NCI-H526 treated with DMSO at 0.1 percent for 48 hours (cell line): ENCODE data around the gene ZC3H12C.
A peak's percentile ranks its signal among the peaks of the same experiment; 100 is the strongest.

Experiments
- DNase-seq: peaks from one replicate; lab custom pipeline; 2025; lab: John Stamatoyannopoulos, UW

ZC3H12C gene

DNA sequence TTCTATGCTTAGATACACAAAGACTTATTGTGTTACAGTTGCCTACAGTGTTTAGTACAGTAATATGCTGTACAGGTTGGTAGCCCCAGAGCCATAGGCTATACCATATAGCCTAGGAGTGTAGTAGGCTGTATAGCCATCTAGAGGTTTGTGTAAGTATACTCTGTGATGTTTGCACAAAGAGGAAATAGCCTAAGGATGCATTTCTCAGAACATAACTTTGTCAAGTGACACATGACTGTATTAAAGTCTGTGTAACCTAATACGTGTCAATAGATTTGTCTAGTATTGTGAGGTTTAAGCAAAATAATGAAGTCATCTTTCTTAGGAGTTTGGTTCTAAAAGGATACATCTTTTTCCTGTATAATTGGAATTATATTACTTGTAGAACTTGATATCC is 5.5 kb downstream of the ZC3H12C start:
- no peak for DNase-seq

DNA sequence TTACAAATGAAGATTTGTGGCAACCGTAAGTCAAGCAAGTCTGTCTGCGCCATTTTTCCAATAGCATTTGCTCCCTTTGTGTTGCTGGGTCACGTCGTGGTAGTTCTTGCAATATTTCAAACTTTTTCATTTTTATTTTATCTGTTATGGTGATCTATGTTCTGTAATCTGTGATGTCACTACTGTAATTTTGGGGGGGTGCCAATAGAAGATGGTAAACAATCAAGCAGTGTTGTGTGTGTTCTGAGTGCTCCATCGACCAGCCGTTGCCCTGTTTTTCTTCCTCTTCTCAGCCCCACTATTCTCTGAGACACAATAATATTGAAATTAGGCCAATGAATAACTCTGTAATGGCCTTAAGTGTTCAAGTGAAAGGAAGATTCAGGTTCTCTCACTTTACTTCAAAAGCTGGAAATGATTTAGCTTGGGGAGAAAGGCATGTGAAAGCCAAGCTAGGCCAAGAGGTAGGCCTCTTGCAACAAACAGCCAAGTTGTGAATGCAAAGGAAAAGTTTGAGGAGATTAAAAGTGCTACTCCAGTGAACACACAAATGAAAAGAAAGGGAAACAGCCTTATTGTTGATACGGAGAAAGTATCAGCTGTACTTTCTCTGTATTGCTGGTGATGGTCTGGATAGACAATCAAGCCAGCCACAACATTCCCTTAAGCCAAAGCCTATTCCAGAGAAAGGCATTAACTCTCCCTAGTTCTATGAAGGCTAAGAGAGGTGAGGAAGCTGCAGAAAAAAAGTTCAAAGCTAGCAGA is 7.5 kb downstream of the ZC3H12C start:
- no peak for DNase-seq

DNA sequence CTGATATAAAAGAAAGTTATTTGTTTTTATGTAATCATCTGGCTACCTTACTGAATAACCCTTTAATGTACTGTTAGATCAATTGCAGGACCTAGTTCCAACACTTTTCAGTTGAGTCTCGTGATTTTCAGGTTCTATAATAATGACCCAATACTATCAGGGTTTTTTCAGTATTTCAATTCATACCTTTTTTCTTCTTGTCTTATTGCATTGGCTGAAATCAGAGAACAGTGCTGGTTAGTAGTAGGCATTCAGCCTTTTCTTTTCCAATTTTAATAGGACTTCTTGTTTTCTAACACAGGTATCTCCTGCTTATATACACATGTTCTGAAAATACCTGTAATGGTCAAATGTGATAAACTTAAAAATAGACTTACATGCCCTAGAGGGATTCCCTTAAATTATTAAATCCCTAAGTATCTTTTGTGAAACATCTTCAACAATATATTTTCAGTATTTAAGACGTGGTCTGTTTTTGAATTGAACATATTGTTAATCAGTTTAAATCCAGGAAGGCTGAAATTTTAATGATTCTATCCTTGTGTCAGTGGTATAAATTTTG is 13.6 kb downstream of the ZC3H12C start:
- DNase-seq: no peak

- DNase-seq: no peak
Measured at GRCh38 chr11:110110854-110111253, 17.7 kb downstream of the ZC3H12C start.

DNA sequence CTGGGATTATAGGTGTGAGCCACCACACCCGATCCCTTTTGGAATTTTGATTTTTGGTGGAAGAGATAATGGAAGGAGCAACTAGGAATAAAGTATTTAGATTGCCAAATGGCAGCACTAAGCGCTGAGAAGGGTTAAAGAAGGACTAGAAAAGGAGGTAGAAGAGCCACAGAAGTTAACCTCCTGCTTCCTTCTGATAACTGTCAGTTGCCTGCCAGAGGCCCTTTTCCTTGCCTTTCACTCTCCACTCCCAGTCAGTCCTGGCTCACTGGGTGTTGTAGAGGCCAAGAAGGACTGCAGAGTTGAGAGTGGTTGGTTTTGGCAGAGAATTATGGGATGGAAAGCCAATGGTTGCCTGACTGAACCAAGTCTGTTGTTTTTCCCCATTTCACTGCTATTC is 19.3 kb downstream of the ZC3H12C start:
- no peak for DNase-seq

DNA sequence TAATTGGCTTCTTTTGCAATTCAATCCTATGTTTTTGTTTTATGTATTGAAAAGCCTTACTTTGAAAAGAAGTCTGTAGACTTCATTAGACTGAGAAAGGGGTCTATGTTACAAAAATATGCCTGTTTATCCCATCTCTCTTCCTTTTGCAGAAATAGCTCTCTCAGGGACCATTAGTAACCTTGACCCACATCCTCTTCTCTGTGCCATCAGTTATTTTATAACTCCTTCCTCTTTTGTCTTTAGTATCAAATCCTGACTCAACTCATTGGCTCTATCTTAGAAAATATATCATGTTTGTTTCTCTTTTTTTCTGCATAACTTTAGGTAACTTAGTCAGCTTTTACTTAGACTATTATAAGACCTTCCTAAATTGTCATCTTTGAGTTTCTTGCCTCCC is 20.3 kb downstream of the ZC3H12C start:
- DNase-seq: no peak

DNA sequence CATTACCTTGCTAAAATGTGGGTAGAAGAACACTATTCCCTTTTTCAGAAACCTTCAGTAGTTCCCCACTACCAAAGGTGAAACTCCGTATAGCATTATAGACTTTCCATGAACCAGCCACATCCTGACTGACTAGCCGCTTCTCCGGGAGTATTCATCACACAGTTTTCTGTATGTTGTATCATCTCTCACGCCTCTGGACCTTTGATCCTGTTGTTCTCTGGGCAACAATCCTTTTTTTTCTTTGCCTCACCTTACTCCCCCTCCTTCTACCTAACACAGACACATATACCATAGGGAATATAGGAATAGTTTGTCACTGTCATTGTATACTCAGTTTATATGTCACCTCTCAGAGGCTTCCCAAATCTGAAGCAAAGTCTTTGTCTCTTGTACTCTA is 20.8 kb downstream of the ZC3H12C start:
- no peak for DNase-seq

GRCh38 chr11:110119317-110119716 is 26.1 kb downstream of the ZC3H12C start:
- no peak for DNase-seq

- DNase-seq: no peak
Measured at GRCh38 chr11:110121204-110121603, 28.0 kb downstream of the ZC3H12C start.

DNA sequence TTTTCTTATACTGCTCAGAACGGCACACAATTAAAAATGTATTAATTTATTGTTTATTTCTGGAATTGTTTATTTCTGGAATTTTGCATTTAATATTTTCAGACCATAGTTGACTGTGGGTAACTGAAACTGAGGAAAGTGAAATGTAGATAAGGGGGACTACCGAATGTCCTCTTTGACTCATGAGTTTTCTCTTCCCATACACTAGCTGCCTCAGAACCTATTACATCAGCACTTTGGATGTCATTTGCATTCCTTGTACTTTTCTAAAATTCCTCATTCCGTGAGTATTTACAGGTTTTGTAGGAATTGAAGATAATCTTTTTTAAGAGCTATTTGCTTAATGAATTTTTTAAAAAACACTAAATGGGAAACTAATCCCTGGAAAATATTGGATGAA is 29.8 kb downstream of the ZC3H12C start:
- no peak for DNase-seq

- DNase-seq: no peak
Measured at GRCh38 chr11:110124605-110125004, 31.4 kb downstream of the ZC3H12C start.

DNA sequence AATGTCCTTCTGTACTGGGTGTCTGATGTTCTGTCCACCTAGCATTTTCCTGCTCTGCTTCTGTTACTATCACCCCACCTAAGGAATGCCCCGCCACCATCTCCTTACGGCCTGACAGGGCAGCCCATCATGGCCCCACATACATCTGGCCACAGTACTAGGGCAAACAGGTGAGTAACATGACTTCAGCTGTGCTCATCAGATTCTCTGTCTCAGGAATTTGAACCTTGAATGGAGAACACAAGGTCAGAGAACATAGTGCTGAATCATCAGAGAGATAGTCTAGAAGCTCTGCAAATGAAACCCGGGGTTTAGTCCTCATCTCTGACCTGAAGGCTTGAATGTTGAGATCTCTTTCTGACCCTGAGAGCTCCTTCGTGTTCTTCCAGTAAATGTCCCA is 32.4 kb downstream of the ZC3H12C start:
- DNase-seq: no peak

DNA sequence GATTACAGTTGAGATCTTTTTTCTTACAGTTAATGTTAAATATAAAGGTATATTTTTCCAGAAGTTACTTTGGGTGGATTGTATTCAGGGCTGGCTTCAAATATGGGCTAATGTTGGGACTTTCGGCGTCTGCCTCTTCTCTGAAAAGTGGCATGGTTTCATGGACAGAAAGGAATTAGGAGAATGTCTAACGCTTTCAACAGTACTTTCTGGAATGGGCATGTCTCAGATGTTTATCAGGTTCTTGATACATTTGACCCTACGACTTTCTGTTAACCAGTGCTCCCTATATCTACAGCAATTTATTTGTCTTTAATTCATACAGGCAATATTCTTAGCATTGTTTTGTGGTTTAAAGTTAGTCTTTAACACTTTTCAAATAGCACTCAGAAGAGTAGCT is 33.7 kb downstream of the ZC3H12C start:
- DNase-seq: no peak

DNA sequence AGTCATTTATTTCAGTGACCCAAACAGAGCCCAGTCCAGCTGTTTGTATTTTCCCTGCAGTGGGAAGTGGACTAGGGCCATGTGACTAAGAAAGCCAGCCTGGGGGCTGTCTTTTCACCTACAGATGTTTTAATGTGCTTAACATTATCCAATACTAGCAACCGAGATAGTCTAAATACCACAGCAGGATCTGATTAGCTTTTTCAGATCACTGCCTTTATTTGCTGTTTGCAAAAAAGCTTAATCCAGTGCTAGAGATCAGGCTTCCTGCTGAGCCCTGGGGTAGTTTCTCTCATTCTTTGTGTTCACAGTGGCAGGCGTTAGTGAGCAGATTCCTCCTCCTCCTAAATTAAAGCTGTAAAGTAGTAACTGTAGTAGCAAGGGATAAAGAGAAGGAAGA is 35.0 kb downstream of the ZC3H12C start:
- no peak for DNase-seq

- peak; percentile 74 for DNase-seq
Measured at GRCh38 chr11:110130642-110131238, 37.5 kb downstream of the ZC3H12C start.

- no peak for DNase-seq
Measured at GRCh38 chr11:110131386-110132123, 38.4 kb downstream of the ZC3H12C start.

DNA sequence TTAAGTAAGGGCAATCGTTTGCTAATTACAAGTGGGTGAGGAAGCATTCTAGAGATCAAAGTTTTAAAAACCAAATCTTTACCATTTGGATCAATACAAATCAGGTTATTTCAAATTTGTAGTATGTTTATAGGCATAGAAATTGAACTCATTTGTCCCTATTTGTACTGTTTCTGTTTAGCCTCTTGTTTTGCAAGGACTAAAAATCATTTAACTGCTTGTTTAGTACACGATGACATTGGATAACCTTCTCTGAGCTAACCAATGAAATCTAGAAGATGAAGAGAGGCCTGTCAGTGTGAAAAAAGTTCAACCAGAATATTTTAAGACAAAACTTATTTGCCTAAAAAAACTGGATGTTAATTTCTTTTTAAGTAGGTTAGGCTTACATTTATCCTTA is 40.0 kb downstream of the ZC3H12C start:
- DNase-seq: no peak

GRCh38 chr11:110134110-110134509 is 40.9 kb downstream of the ZC3H12C start:
- DNase-seq: no peak

DNA sequence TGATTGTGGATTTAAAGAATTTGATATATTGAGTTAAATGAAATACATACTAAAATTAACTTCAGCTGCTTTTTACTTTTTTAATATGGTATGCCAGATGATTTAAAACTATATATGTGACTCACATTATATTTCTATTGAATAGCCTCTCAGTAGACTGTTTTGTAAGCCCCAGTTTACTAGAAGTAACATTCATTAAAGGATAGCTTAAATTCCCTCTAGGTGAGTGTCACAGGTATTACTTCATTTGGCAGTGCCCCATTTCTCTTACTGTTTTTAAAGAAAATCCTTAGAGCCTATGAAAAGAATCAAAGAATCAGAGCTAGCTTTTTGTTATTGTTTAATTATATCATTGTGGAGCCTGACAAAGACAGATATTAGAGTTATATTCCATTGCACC is 48.6 kb downstream of the ZC3H12C start:
- no peak for DNase-seq

DNA sequence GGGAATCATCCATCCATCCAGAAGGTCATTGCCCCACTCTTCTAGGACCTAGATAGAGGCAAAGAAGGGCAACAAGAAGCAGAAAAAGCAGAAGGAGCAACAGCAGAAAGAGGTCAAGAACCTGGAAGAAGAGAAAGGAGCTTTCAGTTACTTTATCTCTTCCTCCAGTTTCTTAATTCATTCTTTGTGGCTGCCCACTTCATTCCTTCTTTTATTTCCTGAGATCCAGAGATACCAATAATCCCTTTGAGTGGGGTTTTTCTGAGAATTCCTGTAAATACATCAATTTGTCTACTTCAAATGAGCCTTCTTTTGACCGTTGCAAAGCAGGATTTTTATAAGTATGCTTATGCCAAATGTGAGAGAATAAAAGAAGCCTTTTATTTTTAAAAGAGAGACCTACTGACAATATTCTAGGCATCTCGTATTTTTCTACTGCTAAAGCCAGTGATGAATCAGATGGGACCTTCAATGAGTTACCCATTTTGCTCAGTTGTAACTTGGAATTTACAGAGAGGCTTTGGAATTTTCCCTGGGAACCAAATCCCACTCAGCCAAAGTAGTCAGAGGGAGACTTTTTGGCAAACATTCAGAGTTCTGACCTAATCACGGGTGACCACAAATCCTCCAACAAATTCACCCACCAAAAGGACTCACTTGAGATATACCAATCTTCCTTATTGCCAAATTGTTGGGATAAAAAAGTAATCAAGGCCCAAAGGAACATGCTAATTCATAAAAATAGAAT is 54.9 kb downstream of the ZC3H12C start:
- no peak for DNase-seq

GRCh38 chr11:110148775-110149744 is 55.9 kb downstream of the ZC3H12C start:
- no peak for DNase-seq
